Measurements from ENCODE around the gene PARP3.

The PARP3 gene

DNA sequence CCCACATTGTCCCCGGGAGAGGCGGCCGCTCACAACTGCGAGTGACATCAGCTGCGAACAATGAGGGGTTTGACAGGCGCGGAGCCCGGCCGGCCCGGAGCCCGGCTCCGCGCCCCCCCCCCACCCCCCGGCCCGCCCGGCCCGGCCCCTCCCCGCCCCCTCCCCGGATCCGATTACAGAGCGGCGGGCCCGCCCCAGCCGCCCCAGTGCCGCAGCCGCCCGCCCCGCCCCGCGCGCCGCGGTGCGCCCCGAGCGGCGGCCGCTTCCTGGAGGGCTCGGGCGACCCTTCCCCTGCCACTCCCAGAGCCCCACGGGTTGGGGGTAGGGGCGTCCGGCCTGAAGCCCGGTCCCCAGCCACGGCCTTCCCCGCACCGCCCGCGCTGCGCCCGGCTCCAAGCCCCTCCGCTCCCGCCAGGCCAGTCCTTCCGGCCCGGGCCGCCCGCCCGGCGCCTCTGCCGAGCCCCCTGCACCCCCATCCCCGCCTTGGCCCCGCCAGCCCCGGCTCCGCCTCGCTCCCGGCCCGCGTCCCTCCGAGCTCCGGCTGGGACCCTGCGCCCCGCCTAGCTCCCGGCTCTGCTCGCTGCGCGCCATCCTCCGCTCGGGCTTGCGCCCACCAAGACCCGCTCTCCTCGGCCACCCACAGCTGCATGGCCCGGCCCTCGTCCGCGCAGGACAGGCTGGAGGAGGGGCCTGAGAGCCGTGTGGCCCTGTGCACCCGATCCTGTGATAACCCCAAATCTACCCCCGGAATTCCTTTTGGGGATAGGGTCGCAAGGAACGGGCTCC, 25.4 kb downstream of the PARP3 start, which contains the start of gene PCBP4:
Gene PCBP4 (minus strand): TSS at position 71 of the 786 bp plus-strand sequence. CDS start 6,214 bp downstream, outside the sequence.
- peak; percentile 82 for DNase-seq

DNA sequence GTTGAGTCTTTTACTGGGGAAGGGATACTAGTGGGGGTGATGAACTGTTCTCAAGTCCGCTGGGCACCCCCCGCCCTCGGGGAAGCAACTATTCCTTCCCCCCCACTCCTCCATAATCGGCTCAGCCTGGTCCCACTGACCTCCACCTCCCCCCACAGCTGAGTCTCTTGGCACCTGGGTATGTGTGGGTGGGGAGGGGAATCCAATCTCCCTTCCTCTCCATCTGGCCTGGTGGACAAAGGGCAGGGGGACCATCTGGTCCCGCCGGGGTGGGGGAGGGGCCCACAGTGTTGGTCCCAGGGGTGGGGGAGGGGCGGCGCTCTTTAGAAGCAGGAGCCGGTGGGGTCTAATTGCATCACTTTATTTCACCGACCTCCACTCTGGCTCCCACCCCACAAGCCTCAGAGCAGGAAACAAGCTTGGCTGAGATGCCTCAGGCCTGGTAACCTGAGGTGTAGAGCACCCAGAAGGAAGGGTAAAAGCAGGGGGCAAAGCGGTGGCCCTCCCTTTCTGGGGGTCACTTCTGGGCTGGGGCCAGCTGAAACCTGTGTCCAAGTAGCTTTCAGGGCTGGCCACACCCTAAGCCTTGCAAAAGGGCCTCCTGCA, 26.1 kb downstream of the PARP3 start:
- peak; percentile 12 for DNase-seq

DNA sequence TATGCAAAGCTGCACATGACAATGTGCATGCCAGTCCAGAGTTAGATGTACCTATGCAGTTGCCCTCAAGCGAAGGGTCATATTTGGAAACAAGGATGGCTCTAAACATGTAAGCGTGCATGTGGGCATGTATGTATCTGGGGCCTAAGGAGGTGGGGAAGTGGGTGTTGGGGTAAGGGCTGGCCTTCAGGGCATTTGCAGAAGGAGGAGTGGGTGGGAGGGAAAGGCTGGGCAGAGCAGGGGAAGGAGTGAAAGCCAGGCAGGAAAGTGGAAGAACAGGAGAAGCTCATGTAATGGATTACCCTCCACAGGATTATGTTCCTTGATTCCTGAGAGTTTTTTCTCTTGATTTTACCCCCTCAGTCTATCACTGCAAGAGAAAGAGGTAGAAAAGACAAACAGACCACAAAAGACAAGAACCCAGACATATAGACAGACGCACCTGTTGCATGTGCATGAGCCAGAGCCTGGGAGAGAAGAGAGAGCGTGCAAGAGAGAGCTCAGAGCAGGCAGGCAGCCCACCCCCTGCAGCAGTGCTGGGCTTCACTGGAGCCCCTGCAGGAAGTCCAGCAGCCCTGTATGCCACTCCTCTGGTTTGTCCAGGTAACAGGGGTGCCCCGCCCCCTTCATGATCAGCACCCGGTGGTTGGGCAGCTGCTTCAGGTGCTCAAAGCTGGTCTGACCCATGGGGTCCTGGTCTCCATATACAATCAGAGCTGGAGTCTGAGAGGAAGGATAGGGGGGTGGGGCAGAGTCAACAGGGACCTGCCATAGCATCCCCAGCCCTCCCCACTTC, 26.9 kb downstream of the PARP3 start:
- no peak for DNase-seq

GRCh38 chr3:51969841-51970240, 27.7 kb downstream of the PARP3 start:
- no peak for DNase-seq

- DNase-seq = no peak
These were observed 28.6 kb downstream of the PARP3 start for GRCh38 chr3:51970606-51971300.

- no peak for DNase-seq
These were observed 29.2 kb downstream of the PARP3 start for GRCh38 chr3:51971350-51971749.

DNA sequence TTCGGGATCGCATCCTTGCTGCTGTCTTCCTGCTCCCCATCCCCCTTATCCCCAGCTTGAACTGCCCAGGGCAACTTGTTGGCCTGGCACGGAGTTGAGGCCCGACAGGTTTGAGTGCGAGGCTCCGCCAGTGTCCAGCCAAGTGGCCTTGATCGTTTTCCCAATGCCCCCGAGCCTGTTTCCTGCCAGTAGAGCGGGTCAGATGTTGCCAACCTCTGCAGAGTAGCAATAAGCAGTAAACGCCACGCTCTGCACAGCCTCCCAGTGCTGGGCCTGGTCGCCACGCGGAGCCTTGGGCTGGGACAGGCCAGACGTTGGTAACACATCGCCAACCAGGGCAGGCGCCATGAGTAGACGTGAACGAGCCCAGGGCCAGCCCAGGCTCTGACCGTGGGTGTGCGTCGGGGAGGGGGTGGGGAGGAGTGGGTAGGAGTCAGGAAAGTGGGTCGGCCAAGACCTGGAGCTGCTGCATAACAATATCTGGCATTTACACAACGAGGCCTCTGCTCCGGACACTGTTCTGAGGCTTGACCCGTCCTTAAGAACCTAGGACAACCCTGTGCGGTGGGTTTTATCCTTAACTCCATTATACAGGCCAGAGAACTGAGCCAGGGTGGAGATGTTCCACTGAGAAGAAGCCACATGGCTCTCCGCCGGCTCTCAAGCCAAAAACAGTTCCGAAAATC, 32.3 kb downstream of the PARP3 start:
- no peak for DNase-seq

DNA sequence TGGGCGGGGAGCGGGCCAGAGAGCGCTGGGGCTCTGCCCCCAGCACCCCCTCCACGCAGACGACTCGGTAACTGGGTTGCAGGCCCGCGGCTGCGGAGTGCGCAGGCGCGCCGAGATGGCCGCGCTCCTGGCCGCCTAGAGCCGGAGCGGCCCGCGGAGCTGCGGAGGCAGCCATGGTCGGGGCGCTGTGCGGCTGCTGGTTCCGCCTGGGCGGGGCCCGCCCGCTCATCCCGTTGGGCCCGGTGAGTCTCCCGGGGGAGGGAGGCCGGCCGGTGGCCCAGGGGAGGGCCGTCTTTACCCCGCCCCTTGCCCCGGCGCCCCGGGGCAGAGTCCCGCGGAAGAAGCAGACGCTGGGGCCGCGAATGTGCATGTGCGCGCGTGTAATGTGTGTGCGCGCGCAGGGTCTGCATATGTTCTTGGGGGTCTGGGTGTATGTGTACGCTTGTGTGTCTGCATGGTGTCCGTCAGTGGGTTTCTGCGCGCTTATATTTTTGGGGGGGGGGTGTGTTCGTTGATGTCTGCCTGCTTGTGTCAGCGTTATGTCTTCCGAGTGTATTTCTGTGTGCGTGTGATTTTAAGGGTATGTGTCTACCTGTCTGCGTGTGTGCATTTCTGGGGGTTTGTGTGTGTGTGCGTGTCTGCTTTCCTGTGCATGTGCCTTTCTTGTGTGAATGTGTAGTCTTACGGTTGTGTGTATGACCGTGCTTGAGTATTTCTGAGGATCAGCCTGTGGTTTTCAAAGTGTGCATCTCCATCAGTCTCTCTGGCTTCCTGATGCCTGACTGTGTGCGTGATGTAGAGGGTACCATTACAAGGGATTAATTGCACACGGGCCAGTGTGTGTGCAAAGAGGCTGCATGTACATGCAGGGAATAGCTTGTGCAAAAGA, 33.0 kb downstream of the PARP3 start, which contains the start of gene ABHD14A:
Gene ABHD14A (plus strand): TSS at position 102 of the 889 bp plus-strand sequence. CDS start 72 bp downstream, at position 174.
- DNase-seq = peak; percentile 64

GRCh38 chr3:51975852-51976549, 33.8 kb downstream of the PARP3 start:
- DNase-seq = peak; percentile 54

- DNase-seq = no peak
These were observed 35.4 kb downstream of the PARP3 start for GRCh38 chr3:51977446-51978142.

- DNase-seq = no peak
These were observed 36.0 kb downstream of the PARP3 start for GRCh38 chr3:51978143-51978502.

DNA sequence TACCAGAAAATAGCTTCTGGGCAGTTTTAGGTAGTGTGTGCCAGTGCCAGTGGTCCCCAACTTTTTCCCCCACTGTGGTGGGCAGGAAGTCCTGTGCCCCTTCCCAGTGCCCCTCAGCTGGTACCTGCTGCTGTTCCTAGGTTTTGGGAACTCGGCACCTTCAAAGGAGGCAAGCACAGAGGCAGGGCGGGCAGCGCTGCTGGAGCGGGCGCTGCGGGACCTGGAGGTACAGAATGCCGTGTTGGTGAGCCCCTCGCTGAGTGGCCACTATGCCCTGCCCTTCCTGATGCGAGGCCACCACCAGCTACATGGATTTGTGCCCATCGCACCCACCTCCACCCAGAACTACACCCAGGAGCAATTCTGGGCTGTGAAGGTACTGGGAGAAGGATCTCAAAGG, 38.1 kb downstream of the PARP3 start:
- DNase-seq = no peak

GRCh38 chr3:51982352-51982837, 40.2 kb downstream of the PARP3 start:
- no peak for DNase-seq

- DNase-seq = peak; percentile 85
These were observed 40.8 kb downstream of the PARP3 start, which contains the start of gene ACY1 for GRCh38 chr3:51982838-51983577. Gene ACY1, plus strand, starts transcription at chr3:51983535. Its CDS starts 530 bp downstream, at chr3:51984065.

- DNase-seq = no peak
These were observed 41.6 kb downstream of the PARP3 start for GRCh38 chr3:51983578-51984268.

- no peak for DNase-seq
These were observed 42.1 kb downstream of the PARP3 start for GRCh38 chr3:51984269-51984647.

GRCh38 chr3:51985063-51985462, 42.9 kb downstream of the PARP3 start:
- no peak for DNase-seq

Measured in fibroblast of skin of back (primary cell).